GM23338 (cell line): ENCODE results near the gene ARRB1. TPM values are rescaled to one million over a fixed set of nuclear protein-coding genes. Genes with fewer than 3 reads are reported as not detected.
A peak's percentile ranks its signal among the peaks of the same experiment; 100 is the strongest.
"Not testable (repeated sequence)": the region's sequence is repeated elsewhere in the genome, so short reads cannot be mapped to it uniquely, and the experiment has no call there.

Source experiments
- ATAC-seq: fragments of 200-7000 bp; cut with Tn5 transposase; 3 replicates; pipeline ENCODE4 v1.9.1; 2020
- DNase-seq: peaks from one replicate; pipeline ENCODE4 v3.0.0-alpha.2; 2015; ENCODE audit warnings: low spot score
- H2AFZ ChIP-seq: fragments of 200-600 bp; sonication (generic); 2 replicates; pipeline ENCODE4 v1.8.0; 2016; ENCODE audit warnings: antibody characterized with exemption, mild to moderate bottlenecking, moderate library complexity
- H3F3A ChIP-seq: fragments of 200-600 bp; sonication (generic); replicated peaks from 2 replicates; pipeline ENCODE4 v1.8.0; 2017; ENCODE audit warnings: antibody characterized with exemption, mixed run types, low read depth
- H3K27ac ChIP-seq: fragments of 200-600 bp; sonication (generic); 2 replicates; pipeline ENCODE4 v1.6.1; 2016; ENCODE audit warnings: low read depth
- H3K27me3 ChIP-seq: fragments of 200-600 bp; sonication (generic); 2 replicates; pipeline ENCODE4 v1.8.0; 2016; ENCODE audit warnings: mild to moderate bottlenecking, mixed run types, moderate library complexity; ENCODE audit not compliant: insufficient read depth
- H3K36me3 ChIP-seq: fragments of 200-600 bp; sonication (generic); 2 replicates; pipeline ENCODE4 v1.8.0; 2016; ENCODE audit warnings: mild to moderate bottlenecking; ENCODE audit not compliant: insufficient read depth
- H3K4me1 ChIP-seq: fragments of 200-600 bp; sonication (generic); 2 replicates; pipeline ENCODE4 v1.8.0; 2016; ENCODE audit warnings: mild to moderate bottlenecking, moderate library complexity; ENCODE audit not compliant: insufficient read depth
- H3K4me2 ChIP-seq: fragments of 200-600 bp; sonication (generic); 2 replicates; pipeline ENCODE4 v1.7.1; 2017; ENCODE audit warnings: mixed run types
- H3K4me3 ChIP-seq: fragments of 200-600 bp; sonication (generic); 2 replicates; pipeline ENCODE4 v1.6.1; 2016; ENCODE audit warnings: mixed run types
- H3K79me2 ChIP-seq: fragments of 200-600 bp; sonication (generic); replicated peaks from 2 replicates; pipeline ENCODE4 v1.8.0; 2017; ENCODE audit warnings: mild to moderate bottlenecking; ENCODE audit not compliant: insufficient read depth
- H3K9me2 ChIP-seq: fragments of 200-600 bp; sonication (generic); 2 replicates; pipeline ENCODE4 v1.8.0; 2017; ENCODE audit not compliant: insufficient read depth
- H4K20me1 ChIP-seq: fragments of 200-600 bp; sonication (generic); replicated peaks from 2 replicates; pipeline ENCODE4 v1.8.0; 2017; ENCODE audit warnings: mild to moderate bottlenecking; ENCODE audit not compliant: insufficient read depth
- H3K27ac Mint-ChIP-seq: 2 replicates; pipeline ENCODE4 v1.8.0; 2020; ENCODE audit warnings: inconsistent platforms, mild to moderate bottlenecking, moderate library complexity, mixed read lengths
- H3K27me3 Mint-ChIP-seq: 3 replicates; pipeline ENCODE4 v1.8.0; 2022; ENCODE audit warnings: low read depth, mild to moderate bottlenecking, moderate library complexity, mixed read lengths, inconsistent platforms; ENCODE audit not compliant: insufficient read depth, poor library complexity
- H3K36me3 Mint-ChIP-seq: 3 replicates; pipeline ENCODE4 v1.8.0; 2021; ENCODE audit warnings: low read depth, mild to moderate bottlenecking, inconsistent platforms, moderate library complexity, mixed read lengths
- H3K4me1 Mint-ChIP-seq: 3 replicates; pipeline ENCODE4 v1.8.0; 2020; ENCODE audit warnings: mild to moderate bottlenecking, inconsistent platforms, mixed read lengths
- H3K4me3 Mint-ChIP-seq: 3 replicates; pipeline ENCODE4 v1.8.0; 2021; ENCODE audit warnings: moderate library complexity, mild to moderate bottlenecking, inconsistent platforms, mixed read lengths
- H3K9me3 Mint-ChIP-seq: 3 replicates; pipeline ENCODE4 v1.8.0; 2020; ENCODE audit warnings: moderate library complexity, mild to moderate bottlenecking, inconsistent platforms, mixed read lengths
- CREB1 ChIP-seq: fragments of 250-450 bp; sonication (Bioruptor Pico); IDR thresholded peaks from 2 replicates; pipeline ENCODE4 v1.5.0; 2020; ENCODE audit warnings: low read depth, mild to moderate bottlenecking, moderate library complexity
- EZH2 ChIP-seq: fragments of 200-600 bp; sonication (generic); IDR thresholded peaks from one replicate; pipeline ENCODE4 v1.8.0; 2017; ENCODE audit warnings: antibody characterized with exemption, mild to moderate bottlenecking, low read depth; ENCODE audit not compliant: unreplicated experiment
- JUNB ChIP-seq: IDR thresholded peaks from one replicate; pipeline ENCODE4 v1.6.1; 2016; ENCODE audit warnings: antibody characterized with exemption; ENCODE audit not compliant: unreplicated experiment
- NANOG ChIP-seq: IDR thresholded peaks from 2 replicates; pipeline ENCODE4 v1.6.1; 2016; ENCODE audit warnings: antibody characterized with exemption, borderline replicate concordance
- polyA plus RNA-seq: library from polyadenylated mRNA; unstranded; fragments of >200 nt; fragmentation: Nextera tagmentation; extraction: Ambion mirVana; gene quantifications from 2 replicates; pipeline ENCODE4 v1.2.1, GENCODE V29; 2016
- total RNA-seq: library from RNA; depleted of rRNA; stranded (reverse); fragments of >200 nt; shearing (Covaris generic); gene quantifications from 2 replicates; pipeline ENCODE4 v1.2.3, GENCODE V29; 2014
- TF ChIP-seq, protein P1 (sequence below): IDR thresholded peaks from one replicate; pipeline ENCODE4 v1.6.1; 2018; ENCODE audit warnings: antibody characterized with exemption; ENCODE audit not compliant: unreplicated experiment

The ARRB1 gene
- total and polyA plus RNA-seq, 2 experiments from 2014 or later: 6.3 to 11.1 TPM

DNA sequence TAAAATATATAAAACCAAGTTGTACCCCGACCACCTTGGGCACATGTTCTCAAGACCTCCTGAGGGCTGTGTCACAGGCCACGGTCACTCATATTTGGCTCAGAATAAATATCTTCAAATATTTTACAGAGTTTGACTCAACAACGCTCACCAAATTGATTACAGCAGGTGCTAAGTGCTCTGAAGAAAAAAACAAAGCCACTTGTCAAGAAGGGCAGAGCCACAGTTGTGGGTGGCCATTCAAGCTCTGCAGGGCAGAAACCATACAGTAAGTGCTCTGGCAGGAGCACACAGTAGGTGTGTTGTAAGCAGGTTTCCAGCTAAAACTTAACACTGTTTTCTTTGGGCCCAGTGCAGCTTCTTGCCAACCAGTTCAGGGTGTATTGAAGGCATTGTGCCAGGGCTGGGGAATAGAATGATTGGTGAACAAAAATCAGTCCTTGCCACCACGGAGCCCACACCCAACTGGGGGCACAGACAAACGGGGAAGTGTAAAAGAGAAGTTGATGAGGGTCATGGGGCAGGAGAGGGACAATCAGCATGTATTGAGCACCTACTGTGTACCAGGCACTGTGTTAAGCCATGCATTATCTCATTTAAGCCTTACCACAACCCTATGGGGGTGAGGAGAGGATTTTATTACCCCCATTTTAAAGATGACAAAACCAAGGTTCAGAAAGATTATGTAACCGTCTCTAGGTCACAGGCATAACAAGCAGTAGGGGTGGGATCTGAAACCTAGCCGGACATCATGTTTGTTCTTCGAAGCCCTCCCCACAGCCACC lies 18.2 kb downstream of the ARRB1 start:
- Mint-ChIP-seq H3K4me1 (peaks cover 93% of the 10 kb centered on the region), H3K9me3 (no peaks in the 10 kb centered on the region), H3K27ac (peak overlapping the region; percentile 100), H3K36me3 (peaks cover 31% of the 10 kb centered on the region), H3K4me3 (peak overlapping the region; percentile 0; the same call in 1 of the 3 replicates), H3K27me3 (peaks cover 25% of the 10 kb centered on the region)
- ATAC-seq: no peak
- Histone ChIP-seq H3K4me1 (peaks cover 48% of the 10 kb centered on the region), H3F3A (no peaks in the 10 kb centered on the region), H3K9me2 (no peaks in the 10 kb centered on the region), H3K4me2 (no peak overlapping the region), H3K27ac (peak overlapping the region; percentile 99), H3K79me2 (no peaks in the 10 kb centered on the region), H3K36me3 (no peaks in the 10 kb centered on the region), H4K20me1 (no peaks in the 10 kb centered on the region), H2AFZ (no peak overlapping the region), H3K4me3 (no peak overlapping the region), H3K27me3 (no peaks in the 10 kb centered on the region)
- DNase-seq: no peak
- TF ChIP-seq JUNB (no peak), CREB1 (CRISPR knock-in tag) (no peak), EZH2 (no peak)
- TF ChIP-seq, protein P1, sequence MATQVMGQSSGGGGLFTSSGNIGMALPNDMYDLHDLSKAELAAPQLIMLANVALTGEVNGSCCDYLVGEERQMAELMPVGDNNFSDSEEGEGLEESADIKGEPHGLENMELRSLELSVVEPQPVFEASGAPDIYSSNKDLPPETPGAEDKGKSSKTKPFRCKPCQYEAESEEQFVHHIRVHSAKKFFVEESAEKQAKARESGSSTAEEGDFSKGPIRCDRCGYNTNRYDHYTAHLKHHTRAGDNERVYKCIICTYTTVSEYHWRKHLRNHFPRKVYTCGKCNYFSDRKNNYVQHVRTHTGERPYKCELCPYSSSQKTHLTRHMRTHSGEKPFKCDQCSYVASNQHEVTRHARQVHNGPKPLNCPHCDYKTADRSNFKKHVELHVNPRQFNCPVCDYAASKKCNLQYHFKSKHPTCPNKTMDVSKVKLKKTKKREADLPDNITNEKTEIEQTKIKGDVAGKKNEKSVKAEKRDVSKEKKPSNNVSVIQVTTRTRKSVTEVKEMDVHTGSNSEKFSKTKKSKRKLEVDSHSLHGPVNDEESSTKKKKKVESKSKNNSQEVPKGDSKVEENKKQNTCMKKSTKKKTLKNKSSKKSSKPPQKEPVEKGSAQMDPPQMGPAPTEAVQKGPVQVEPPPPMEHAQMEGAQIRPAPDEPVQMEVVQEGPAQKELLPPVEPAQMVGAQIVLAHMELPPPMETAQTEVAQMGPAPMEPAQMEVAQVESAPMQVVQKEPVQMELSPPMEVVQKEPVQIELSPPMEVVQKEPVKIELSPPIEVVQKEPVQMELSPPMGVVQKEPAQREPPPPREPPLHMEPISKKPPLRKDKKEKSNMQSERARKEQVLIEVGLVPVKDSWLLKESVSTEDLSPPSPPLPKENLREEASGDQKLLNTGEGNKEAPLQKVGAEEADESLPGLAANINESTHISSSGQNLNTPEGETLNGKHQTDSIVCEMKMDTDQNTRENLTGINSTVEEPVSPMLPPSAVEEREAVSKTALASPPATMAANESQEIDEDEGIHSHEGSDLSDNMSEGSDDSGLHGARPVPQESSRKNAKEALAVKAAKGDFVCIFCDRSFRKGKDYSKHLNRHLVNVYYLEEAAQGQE: no peak

DNA sequence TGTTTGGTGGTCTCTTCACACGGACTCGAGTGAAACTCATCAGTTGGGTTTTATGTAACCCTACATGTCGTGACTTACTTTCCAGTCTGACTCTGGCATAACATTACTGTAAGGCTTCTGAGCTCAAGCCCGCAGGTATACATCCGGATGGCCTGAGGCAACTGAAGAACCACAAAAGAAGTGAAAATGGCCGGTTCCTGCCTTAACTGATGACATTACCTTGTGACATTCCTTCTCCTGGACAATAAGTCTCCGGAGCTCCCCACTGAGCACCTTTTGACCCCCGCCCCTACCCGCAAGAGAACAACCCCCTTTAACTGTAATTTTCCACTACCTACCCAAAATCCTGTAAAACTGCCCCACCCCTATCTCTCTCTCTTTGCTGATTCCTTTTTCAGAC lies 19.7 kb downstream of the ARRB1 start:
- not testable (repeated sequence) for H3F3A ChIP-seq, H3K36me3 ChIP-seq, H3K79me2 ChIP-seq, H2AFZ ChIP-seq, H3K27me3 ChIP-seq, H4K20me1 ChIP-seq, H3K9me3 Mint-ChIP-seq, H3K9me2 ChIP-seq, DNase-seq
- H3K36me3 Mint-ChIP-seq: peaks cover 23% of the 10 kb centered on the region
- peak overlapping the region; percentile 99 for H3K27ac ChIP-seq
- peaks cover 83% of the 10 kb centered on the region for H3K4me1 Mint-ChIP-seq
- H3K4me3 ChIP-seq: peak overlapping the region; percentile 36; the same call in 1 of the 2 replicates
- H3K4me2 ChIP-seq: peak overlapping the region; percentile 64; the same call in 1 of the 2 replicates
- peaks cover 25% of the 10 kb centered on the region for H3K27me3 Mint-ChIP-seq
- H3K27ac Mint-ChIP-seq: peak overlapping the region; percentile 100
- peaks cover 48% of the 10 kb centered on the region for H3K4me1 ChIP-seq
- H3K4me3 Mint-ChIP-seq: peak overlapping the region; percentile 59
- ATAC-seq: peak; percentile 9

DNA sequence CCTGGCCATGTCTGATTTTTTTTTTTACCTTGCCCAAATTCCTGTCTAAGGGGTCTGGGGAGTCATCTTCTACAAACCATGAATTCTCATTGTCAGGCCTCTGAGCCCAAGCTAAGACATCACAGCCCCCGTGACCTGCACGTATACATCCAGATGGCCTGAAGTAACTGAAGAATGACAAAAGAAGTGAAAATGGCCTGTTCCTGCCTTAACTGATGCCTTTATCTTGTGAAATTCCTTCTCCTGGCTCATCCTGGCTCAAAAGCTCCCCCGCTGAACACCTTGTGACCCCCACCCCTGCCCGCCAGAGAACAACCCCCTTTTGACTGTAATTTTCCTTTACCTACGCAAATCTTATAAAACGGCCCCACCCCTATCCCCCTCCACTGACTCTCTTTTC lies 20.2 kb downstream of the ARRB1 start:
- H3K27ac Mint-ChIP-seq: peak overlapping the region; percentile 100
- Histone ChIP-seq H3K4me2 (peak overlapping the region; percentile 64; the same call in 1 of the 2 replicates), H3K4me3 (peak overlapping the region; percentile 36; the same call in 1 of the 2 replicates), H3K4me1 (peaks cover 48% of the 10 kb centered on the region), H3K27ac (peak overlapping the region; percentile 99)
- peaks cover 83% of the 10 kb centered on the region for H3K4me1 Mint-ChIP-seq
- H3K79me2 ChIP-seq, H3K27me3 ChIP-seq, H3F3A ChIP-seq, H2AFZ ChIP-seq, H3K9me3 Mint-ChIP-seq, DNase-seq, H3K9me2 ChIP-seq, H3K36me3 ChIP-seq, H4K20me1 ChIP-seq: not testable (repeated sequence)
- peaks cover 22% of the 10 kb centered on the region for H3K36me3 Mint-ChIP-seq
- peak; percentile 51; the same call in 1 of the 2 replicates for TF ChIP-seq NANOG
- peak; percentile 69 for TF ChIP-seq CREB1 (CRISPR knock-in tag)
- peaks cover 30% of the 10 kb centered on the region for H3K27me3 Mint-ChIP-seq
- peak overlapping the region; percentile 59 for H3K4me3 Mint-ChIP-seq
- ATAC-seq: peak; percentile 12

DNA sequence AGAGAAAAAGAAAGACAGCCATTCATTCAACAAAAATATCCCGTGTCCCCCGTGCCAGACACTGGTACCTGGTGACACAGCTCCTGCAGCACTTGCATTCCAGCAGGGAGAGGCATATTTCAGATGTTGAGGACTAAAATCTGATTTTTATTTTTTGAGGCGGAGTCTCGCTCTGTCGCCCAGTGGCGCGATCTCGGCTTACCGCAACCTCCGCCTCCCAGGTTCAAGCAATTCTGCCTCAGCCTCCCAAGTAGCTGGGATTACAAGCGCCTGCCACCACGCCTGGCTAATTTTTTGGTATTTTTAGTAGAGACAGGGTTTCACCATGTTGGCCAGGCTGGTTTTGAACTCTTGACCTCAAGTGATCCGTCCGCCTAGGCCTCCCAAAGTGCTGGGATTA lies 20.6 kb downstream of the ARRB1 start:
- not testable (repeated sequence) for DNase-seq, H3K27me3 ChIP-seq, H3K9me3 Mint-ChIP-seq, H2AFZ ChIP-seq, ATAC-seq, H4K20me1 ChIP-seq, H3K9me2 ChIP-seq, H3K79me2 ChIP-seq, H3F3A ChIP-seq, H3K4me3 ChIP-seq, H3K36me3 ChIP-seq
- Mint-ChIP-seq H3K4me3 (peak overlapping the region; percentile 59), H3K36me3 (peaks cover 24% of the 10 kb centered on the region), H3K27me3 (peaks cover 30% of the 10 kb centered on the region), H3K27ac (peak overlapping the region; percentile 100), H3K4me1 (peaks cover 83% of the 10 kb centered on the region)
- peak overlapping the region; percentile 99 for H3K27ac ChIP-seq
- peak overlapping the region; percentile 51; the same call in 1 of the 2 replicates for H3K4me2 ChIP-seq
- H3K4me1 ChIP-seq: peaks cover 48% of the 10 kb centered on the region
